Stimulated activated CD4-positive, alpha-beta T cell treated with anti-CD3 and anti-CD28 coated beads, Interleukin-2, amount 100 ng/mL, for 24 hours (primary cell): ENCODE measurements around the gene GPR152.

Source experiments
- DNase-seq, 2 donors: peaks; one replicate each; pipeline ENCODE4 v3.0.0-alpha.2; 2020

Gene GPR152, protein sequence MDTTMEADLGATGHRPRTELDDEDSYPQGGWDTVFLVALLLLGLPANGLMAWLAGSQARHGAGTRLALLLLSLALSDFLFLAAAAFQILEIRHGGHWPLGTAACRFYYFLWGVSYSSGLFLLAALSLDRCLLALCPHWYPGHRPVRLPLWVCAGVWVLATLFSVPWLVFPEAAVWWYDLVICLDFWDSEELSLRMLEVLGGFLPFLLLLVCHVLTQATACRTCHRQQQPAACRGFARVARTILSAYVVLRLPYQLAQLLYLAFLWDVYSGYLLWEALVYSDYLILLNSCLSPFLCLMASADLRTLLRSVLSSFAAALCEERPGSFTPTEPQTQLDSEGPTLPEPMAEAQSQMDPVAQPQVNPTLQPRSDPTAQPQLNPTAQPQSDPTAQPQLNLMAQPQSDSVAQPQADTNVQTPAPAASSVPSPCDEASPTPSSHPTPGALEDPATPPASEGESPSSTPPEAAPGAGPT

DNA sequence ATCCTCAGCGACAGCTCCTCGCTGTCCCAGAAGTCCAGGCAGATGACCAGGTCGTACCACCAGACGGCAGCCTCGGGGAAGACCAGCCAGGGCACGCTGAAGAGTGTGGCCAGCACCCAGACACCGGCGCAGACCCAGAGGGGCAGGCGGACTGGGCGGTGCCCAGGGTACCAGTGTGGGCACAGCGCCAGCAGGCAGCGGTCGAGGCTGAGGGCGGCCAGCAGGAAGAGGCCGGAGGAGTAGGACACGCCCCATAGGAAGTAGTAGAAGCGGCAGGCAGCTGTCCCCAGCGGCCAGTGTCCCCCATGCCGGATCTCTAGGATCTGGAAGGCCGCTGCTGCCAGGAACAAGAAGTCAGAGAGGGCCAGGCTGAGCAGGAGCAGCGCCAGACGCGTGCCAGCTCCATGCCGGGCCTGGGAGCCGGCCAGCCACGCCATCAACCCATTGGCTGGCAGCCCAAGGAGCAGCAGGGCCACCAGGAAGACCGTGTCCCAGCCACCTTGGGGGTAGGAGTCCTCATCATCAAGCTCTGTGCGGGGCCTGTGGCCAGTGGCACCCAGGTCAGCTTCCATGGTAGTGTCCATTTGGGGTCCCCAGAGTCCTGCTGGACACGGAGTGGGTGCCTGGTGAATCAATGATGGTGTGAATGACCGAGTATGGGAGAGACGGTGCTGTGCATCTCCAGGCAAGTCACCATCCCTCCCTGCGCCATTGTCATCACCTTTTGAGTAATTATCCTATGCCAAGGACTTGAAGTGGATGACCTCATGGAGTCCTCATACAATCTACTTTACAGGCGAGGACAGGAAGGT, at the start of gene GPR152:
GPR152 (minus strand) TSS at position 589 of the 812 bp plus-strand sequence; CDS start at position 584, 5 bp downstream.
- no peak for DNase-seq

DNA sequence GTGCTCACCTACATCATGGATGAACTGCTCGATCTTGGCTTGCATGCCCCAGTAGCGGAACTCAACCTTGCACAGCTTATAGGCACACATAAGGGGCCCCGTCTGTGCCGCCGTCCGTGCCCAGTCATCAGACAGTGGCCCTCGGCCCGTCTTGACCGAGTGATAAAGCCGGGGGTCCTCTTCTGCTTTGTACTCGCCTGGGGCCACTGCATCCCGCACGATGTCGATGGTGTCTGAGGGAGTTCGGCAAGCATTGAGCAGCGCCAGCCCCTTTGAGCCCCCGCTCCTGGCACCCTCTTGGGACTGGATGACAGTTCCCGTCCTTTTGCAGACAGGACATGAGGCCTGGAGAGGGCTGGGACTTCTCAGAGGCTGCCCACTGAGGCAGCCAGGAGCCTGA, 49.3 kb upstream of the GPR152 start:
- no peak for DNase-seq

DNA sequence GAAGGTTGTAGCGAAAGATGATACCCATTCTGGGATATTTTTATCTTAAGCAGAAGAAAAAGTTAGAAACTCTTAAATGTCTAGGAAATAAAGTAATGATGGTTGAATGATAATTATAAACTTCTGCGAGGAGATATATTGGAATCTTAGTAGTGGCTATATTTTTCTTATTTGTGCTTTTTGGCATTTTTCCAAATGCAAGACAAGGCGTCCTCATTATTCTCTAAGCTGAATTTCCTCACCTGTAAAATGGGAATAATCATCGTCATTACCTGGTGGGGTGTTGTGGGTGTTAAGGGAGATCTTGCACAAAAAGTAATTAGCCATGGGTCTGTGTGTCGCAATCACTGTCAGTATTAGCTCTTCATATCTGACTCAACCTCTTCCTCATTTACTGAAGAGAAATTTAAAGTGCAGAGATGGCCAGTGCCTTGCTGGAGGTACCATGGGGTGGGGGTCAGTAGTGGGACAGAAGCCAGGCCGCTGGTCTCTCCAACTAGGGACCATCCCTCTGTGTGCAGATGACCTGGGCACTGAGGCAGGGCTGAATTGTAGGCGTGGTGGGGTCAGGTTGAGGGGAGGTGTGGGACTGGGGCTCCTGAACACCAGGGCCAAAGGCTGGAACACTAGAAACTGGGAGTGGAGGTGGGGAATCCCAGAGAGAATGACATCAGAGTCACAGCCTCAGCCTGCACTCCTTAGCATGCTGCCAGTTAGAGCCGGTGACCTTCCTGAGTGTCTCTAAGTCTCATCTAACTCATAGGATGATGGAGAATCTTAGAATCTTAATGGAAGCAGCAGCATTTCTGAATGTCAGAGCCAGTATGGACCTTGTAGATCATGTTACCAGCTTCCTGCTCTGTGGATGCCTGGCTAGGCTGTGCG, 48.5 kb upstream of the GPR152 start:
- DNase-seq: no peak

DNA sequence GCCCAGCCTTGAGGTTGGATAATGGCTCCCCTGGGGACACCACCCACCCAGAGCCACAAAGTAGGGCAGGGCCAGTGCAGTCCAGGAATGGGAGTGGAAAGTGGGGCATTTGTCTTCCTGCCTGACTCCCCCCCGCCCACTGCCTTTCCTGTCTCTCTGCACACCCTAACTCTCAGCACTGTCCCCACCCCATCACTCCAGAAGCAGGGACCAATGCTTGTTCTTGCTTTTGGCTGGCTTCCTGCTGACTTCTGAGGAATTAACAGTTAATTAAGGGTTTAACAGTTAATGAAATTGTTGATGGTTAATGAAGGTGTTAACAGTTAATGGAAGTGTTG, 47.9 kb upstream of the GPR152 start:
- DNase-seq: no peak

DNA sequence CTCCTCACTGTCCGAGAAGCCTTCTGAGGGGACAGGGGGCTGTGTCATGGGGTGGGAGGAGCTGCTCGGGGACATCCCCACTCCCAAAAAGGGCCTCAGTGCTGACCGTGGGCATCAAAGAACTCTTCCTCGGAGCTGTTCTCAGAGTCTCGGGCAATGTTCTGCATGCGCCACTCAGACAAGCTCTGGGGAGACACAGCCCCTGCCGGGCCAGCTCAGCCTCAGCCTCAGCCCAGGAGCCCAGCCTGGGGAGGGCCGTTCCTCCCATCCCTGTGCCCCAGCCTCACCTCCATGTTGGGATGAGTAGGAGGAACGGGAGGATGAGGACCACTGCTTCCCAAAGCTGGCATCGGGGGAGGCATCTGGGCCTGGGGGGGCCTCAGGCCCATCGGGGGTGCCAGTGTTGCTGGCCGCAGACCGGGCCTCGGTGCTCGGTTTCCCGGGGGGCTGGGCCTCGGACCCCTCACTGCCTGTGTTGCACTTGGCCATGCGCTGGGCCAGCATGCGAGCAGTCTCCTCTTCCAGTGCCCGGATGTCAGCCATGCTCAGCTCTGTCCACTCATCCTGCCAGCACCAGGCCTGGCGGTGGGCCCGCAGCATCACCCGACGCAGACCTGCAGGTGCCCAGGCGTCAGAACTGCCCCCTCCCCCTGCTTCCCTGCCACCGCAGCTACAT, 47.4 kb upstream of the GPR152 start:
- no peak for DNase-seq

DNA sequence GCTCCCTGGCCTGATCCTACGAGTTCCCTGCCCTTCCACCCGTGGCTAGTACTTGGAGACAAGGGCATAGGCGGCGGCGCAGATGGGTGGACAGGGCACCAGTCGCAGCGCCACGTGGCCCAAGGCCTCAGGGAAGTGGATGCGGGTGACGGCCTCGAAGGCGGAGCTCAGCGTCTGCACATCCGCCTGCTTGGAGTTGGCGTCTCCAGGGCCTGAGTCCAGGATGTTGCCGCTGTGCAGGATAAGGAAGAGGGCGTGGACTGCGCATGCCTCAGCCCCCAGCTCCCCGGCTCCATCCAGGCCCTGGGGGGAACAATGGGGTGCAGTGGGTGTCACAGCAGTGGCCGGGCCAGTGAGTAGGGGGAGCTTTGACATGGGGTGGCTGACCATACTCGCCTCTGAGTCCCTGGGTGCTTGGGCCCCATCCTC, 46.0 kb upstream of the GPR152 start:
- no peak for DNase-seq

DNA sequence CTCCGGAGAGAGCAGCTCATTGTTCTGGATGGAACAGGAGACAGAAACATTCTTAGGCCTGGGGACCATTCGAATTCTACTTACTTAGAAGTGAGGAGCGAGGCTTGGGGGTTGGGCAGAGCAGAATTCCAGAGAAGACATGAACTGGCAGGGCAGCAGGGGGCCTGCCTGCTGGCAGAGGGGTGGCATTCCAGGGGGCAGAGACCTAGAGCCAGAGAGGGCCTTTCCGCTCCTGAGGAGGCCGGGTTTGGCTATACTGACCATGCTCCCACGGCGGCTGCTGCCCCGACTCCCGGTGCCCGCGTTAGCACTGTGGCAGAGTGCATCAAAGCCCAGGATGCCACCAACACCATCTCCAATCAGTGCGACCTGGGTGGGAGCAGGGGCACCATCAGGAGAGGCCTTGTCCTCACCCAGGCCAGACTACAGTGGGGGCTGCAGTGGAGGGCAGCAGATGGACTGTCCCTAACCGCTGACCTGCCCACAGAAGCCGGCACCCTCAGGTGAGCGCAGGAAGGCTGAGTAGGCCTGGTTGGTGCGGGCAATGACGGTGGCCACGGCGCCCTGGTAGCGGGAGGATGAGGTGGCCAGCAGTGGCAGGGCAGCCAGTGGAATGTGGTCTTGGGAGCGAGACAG, 45.2 kb upstream of the GPR152 start:
- DNase-seq: no peak

DNA sequence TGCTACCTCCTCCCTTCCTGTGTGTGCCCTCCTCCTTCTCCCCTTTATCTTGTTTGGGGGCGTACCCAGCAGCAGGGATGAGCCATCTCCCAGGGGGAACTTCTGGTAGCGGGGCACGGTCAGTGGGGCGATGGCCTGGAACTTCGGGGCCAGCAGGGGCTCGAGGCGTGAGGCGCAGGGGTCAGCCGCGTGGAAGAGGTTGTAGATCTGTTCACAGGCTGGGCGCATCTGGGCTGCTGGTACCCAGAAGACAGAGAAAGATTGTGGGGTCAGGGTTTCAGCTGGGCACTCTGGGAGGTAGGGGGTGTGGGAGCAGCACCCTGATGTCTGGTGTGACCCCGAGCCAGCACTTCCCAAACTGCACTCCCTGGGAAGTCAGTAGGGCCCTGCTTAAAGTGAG, 43.6 kb upstream of the GPR152 start:
- DNase-seq: no peak

DNA sequence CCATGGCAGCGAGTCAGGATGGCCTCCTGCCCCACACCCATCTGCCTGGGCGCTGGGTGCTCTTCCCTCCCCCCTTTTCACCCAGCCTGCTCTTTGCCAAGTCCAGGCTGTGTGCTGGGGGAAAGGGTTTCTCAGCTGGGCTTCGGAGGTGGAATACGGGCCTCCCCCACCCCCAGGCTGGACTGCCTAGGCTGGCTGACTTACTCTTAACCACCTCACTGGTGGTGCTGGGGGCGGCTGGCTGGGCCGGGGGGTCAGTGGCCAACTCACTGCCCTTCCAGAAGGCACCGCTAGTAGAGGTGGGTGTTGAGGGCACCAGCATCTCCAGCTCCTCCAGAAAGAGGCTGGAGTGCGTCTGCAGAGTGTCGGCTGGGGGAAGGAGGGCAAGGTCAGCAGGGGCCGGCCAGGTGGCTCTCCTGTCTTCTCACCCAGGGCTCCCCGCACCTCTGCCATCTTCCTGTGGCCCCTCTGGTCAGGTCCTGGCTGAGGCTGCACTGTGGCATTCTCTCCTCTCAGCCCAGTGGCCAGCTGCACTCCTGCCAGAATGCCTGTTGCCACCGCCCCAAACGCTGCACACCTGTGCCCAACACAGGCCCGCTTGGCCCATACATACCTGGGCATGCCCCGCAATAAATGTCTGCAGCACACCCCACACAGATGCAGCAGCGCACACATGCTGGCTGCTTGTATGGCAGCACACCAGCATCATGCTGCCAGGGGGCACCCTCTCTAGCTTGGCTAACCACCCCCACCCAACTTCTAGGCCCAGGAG, 42.9 kb upstream of the GPR152 start:
- no peak for DNase-seq

DNA sequence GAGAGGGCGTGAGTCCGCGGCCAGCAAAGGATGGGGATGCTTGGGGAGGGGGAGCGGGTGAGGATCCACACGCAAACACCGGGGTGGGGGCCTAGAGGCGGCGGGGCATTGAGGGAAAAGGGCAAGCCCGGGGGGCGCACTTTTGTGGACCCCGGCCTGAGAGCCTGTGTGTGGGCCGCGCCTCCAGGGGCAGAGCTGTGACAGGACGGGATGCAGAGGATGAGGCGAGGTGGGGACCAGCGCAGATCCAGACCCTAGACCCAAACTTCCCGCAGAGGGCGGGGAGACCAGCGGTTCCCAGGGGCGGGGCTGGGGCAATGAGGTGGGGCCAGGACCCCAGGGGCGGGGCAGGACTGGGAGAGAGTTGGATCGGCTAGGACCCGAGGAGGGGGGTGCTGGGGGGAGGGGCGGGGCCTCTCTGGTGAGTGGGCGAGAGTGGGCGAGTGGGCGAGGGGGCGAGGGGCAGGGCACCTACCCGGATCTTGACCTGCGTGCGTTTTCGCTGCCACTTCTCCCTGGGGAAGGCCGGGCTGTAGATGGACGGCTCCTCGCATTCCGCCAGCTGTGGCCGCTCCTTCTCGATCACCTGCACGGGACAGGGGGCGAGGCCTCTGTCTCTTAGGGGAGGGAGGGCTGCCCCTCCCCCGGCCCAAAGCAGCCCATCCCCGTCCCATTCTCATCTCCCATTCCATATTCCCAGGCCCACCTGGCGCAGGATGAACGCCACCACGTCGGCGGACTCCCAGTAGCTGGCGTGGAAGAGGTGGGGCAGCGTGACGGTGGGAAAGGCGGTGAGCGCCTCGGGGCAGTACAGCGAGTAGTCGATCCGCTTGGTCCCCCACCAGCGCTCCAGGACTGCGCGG, 42.1 kb upstream of the GPR152 start:
- peak in 1 of 2 donors; percentile 5 for DNase-seq

DNA sequence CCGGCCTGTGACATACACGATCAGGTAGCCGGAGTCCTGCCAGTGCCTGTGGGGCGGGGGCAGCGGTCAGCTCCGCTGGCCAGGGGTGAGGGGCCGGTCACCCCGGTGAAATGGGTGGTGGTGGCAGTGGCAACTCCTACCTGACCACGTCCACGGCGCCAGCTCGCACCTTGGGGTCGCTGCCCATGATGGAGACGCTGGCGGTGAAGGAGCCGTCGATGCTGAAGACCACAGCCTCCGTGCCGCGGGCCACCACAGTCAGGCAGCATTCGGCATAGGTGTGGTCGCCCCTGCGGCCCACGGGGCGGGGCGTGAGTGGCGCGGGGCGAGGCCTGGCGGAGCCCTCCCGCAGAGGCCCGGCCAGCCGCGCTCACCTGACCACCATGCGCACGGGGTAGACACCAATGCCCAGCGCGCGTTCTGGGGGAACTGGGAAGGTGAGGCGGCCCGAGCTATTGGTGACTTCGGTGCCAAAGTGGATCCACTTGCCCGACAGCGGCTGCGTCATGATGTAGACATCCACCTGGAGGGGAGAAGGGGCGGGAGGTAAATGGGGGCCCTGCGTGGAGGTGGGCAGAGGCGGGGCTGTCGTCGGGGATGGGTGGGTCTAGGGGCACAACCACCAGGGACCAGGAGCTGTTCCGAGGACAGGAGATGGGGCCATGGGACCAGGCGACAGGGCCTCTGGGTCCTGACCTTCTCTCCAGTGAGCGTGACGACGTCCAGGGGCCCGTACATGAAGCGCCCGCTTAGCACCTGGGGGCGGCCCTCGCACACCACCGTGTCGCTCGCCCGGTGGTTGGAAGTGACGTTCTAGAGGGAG, 41.2 kb upstream of the GPR152 start:
- no peak for DNase-seq

DNA sequence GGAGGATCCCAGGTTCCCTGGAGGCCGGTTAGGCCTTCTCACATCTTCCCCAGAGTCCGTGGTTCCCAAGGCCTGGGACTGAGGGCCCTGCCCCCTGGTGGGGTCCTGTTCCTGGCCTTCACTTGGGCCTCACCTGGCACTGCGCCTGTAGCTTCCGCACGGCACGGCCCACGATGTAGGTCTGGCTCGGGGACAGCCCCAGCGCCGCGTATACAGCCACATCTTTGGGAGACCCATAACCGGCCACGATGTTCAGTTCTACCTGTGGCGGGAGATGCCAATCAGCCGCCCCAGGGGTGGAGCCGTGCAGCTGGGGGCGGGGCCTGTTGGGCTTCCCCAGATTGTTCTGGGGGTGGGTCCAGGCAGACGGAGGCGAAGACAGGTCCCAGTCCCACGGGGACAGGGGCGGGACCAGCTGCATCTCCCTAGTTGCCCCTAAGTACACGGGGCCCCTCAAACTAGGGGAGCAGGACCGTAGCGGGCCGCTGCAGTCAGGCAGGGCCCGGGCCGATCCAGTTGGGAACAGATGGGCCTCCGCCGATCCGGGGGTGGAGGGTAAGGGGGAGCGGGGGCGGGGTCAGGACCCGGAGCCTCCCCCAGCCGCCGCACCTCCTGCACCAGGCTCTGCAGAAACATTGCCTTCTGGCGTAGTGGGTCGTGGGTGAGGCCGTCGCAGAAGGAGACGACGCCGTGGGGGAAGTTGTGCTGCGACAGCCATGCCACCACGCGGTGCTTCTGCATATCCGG, 40.4 kb upstream of the GPR152 start:
- peak in 1 of 2 donors; percentile 56 for DNase-seq

DNA sequence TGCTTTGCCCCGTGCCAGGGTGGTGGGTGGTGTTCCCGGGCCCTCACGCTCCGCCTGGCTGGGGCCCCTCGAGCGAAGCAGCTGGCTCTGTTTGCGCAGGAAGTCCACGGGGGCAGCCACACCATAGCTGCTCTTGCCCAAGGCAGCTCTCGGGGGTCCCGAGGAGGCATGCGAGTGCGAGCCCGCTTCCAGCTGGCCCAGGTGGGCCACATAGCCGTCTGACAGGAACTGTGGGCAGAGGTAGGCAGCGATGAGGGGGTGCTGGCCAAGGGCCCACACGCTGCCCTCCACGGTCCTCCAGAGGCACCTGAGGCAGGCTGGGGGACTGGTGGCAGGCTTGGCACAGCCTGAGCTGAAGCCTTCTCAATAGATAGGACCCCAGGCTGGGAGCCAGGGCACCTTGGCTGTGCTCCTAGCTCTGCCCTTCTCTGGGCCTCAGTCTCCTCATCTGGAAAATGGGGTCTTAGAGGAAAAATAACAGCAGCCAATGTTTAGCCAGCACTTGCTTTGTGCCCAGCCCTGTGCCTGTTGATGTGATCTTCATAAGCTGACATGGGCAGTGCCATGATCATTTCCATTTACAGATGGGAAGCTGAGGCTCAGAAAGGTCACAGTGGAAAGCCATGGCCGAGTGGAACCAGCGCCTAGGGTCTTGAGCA, 39.7 kb upstream of the GPR152 start:
- DNase-seq: no peak

DNA sequence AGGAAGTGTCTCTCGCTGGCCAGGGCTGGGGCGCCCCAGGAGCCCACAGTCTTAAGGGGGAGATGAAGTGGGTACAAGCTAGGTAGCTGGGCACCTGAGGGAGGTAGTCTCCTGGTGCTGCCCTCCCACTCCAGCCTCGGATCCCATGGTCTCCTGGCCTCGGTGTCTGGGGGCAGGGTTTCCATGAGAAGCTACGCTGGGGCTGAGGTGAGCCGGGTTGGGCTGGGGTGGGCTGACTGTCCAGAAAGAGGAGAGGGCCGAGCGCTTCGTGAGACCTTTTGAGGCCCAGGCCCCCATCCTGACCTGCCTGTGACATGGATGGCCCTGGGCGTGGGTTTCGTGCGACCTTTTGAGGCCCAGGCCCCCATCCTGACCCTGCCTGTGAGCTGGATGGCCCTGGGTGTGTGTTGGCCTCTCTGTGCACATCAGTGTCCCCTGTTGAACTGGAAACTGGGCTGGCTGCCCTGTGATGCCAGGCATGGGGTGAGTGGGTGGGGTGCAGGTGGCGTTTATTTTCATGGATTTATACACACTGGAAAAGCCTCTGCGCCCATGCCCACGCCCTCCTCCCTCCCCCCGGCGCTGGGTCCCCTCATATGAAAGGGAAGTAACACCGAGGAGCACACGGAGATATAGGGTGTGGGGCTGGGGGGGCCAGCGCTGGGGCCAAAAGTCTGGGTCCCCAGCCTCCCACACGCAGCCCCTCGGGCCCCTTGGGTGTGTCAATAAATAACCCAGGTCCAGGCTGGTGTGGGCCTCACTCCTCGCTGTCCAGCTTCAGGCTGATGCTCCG, 38.9 kb upstream of the GPR152 start:
- no peak for DNase-seq

DNA sequence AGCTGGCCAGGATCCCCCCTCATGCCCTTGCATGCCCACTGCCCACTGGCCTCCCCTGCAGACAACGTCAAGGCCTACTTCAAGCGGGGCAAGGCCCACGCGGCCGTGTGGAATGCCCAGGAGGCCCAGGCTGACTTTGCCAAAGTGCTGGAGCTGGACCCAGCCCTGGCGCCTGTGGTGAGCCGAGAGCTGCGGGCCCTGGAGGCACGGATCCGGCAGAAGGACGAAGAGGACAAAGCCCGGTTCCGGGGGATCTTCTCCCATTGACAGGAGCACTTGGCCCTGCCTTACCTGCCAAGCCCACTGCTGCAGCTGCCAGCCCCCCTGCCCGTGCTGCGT, 38.2 kb upstream of the GPR152 start:
- DNase-seq: peak in 1 of 2 donors; percentile 6

DNA sequence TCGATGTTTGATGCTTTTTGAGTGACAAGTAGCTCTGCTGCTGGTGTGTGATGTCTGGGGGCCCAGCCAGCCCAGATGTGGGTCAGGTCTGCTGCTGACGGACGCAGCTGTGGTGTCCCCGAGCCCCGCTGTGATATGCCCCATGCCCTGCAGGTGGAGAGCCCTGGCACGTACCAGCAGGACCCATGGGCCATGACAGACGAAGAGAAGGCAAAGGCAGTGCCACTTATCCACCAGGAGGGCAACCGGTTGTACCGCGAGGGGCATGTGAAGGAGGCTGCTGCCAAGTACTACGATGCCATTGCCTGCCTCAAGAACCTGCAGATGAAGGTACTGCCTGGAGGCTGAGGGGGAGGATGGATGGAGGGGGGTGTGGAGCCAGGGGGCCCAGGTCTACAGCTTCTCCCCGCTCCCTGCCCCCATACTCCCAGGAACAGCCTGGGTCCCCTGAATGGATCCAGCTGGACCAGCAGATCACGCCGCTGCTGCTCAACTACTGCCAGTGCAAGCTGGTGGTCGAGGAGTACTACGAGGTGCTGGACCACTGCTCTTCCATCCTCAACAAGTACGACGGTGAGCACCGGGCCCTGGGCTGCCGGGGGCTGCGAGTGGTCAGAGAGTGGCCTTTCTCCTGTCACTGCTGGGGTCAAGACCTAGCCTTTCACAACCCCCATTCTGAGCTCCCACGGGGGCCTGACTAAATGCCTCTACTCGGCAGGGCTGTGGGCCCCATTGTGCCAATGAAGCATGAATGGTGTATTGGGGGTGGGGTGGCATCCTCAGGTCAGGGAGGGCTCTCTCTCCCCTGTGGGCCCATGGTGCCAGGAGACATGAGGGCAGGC, 37.6 kb upstream of the GPR152 start:
- DNase-seq: peak in 1 of 2 donors; percentile 9
